ENCODE data around the gene SLC7A11. TPM values are rescaled to one million over a fixed set of nuclear protein-coding genes. Genes with fewer than 3 reads are reported as not detected.

The SLC7A11 gene
- total RNA-seq, 1 experiment from 2014 or later: 40.6 TPM

DNA sequence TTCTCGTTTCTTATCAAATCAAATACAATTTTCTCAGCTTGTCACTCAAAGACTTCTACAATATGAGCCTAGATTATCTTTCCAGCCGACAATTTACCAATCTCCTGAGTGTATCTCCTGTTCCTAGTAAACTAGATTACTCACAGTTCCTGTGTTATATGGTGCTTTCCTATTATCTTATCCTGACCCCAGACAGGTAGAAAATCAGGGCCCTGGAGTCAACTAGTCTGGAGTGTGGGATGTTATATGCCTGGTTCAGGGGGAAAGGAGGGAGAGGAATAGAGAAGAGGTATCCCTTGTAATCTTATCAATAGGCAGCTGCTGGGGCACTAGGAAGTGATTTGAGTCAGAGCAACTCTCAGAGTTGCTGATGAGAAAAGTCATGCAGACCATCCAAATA lies 127.1 kb downstream of the SLC7A11 start:
- no TSS peak for BruUV-seq (replicated peaks)
- ChIA-PET CTCF (no interaction called here), POLR2A (ENCODE audit: low non-redundant PET) (no interaction called here)
- TF ChIP-seq, protein P1, sequence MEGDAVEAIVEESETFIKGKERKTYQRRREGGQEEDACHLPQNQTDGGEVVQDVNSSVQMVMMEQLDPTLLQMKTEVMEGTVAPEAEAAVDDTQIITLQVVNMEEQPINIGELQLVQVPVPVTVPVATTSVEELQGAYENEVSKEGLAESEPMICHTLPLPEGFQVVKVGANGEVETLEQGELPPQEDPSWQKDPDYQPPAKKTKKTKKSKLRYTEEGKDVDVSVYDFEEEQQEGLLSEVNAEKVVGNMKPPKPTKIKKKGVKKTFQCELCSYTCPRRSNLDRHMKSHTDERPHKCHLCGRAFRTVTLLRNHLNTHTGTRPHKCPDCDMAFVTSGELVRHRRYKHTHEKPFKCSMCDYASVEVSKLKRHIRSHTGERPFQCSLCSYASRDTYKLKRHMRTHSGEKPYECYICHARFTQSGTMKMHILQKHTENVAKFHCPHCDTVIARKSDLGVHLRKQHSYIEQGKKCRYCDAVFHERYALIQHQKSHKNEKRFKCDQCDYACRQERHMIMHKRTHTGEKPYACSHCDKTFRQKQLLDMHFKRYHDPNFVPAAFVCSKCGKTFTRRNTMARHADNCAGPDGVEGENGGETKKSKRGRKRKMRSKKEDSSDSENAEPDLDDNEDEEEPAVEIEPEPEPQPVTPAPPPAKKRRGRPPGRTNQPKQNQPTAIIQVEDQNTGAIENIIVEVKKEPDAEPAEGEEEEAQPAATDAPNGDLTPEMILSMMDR (conservative IDR thresholded peaks at IDR 0.05; ENCODE audit: low read depth, low read length): no peak
- TF ChIP-seq EZH2 (IDR thresholded peaks at IDR 0.05; ENCODE audit: borderline replicate concordance, low read depth, low read length, poor library complexity, severe bottlenecking): no peak
- no peaks in the 10 kb centered on the region for H3K9me3 ChIP-seq (ENCODE audit: low read depth, low read length, poor library complexity, severe bottlenecking)
- H3K27ac ChIP-seq (ENCODE audit: low read depth, low read length, poor library complexity, severe bottlenecking): no peak overlapping the region
- intact Hi-C loops (cut with micrococcal nuclease; ENCODE audit: unreplicated experiment): no loop called here
- no peaks in the 10 kb centered on the region for H3K4me1 ChIP-seq (ENCODE audit: insufficient read depth, low read length, poor library complexity, severe bottlenecking)
- DNase-seq (ENCODE audit: low spot score): no peak
- H3K27me3 ChIP-seq (replicated peaks; ENCODE audit: insufficient read depth, low read depth, low read length, poor library complexity): no peaks in the 10 kb centered on the region
- no peaks in the 10 kb centered on the region for H3K36me3 ChIP-seq (ENCODE audit: insufficient read depth, low read length, poor library complexity, severe bottlenecking)
- H3K4me3 ChIP-seq (ENCODE audit: low read depth, low read length, poor library complexity, severe bottlenecking): no peak overlapping the region

DNA sequence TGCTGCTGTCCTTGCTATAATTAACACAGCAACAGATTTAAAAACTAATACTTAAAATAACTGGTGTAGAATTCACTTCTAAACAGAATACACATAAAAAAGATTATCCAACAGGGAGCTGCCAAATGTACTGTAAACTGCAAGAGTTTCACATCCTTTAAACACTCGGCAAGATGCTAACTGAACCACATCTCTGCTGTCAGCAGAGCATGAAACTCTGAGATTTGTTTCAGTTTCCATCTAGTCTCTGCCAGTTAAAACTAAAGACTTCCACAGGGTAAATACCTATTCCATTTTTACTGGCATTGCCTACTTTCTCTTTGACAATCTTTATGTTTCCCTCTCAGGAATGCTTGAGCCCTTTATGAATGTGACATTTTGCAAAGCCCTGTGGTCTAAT lies 127.7 kb downstream of the SLC7A11 start:
- ChIA-PET POLR2A (ENCODE audit: low non-redundant PET) (no interaction called here), CTCF (no interaction called here)
- no peak for DNase-seq (ENCODE audit: low spot score)
- Histone ChIP-seq H3K4me3 (ENCODE audit: low read depth, low read length, poor library complexity, severe bottlenecking) (no peak overlapping the region), H3K4me1 (ENCODE audit: insufficient read depth, low read length, poor library complexity, severe bottlenecking) (no peaks in the 10 kb centered on the region), H3K36me3 (ENCODE audit: insufficient read depth, low read length, poor library complexity, severe bottlenecking) (no peaks in the 10 kb centered on the region), H3K27me3 (replicated peaks; ENCODE audit: insufficient read depth, low read depth, low read length, poor library complexity) (no peaks in the 10 kb centered on the region), H3K27ac (ENCODE audit: low read depth, low read length, poor library complexity, severe bottlenecking) (no peak overlapping the region), H3K9me3 (ENCODE audit: low read depth, low read length, poor library complexity, severe bottlenecking) (no peaks in the 10 kb centered on the region)
- BruUV-seq (replicated peaks): no TSS peak
- intact Hi-C loops (cut with micrococcal nuclease; ENCODE audit: unreplicated experiment): no loop called here
- TF ChIP-seq, protein P1 (conservative IDR thresholded peaks at IDR 0.05; ENCODE audit: low read depth, low read length): no peak
- no peak for TF ChIP-seq EZH2 (IDR thresholded peaks at IDR 0.05; ENCODE audit: borderline replicate concordance, low read depth, low read length, poor library complexity, severe bottlenecking)

Measured in A673 (cell line).